K562 (cell line): ENCODE results near the gene SLC37A4.

Experiments used
- ATF3 ChIP-seq, 2 experiments: fragments of 450-650 bp in 1 of 2; sonication (generic) in 1 of 2; formaldehyde crosslinking in 1 of 2; IDR thresholded peaks in 1 of 2; conservative IDR thresholded peaks in 1 of 2; 2 replicates each; pipeline versions ENCODE4 v1.6.1 to v1.8.1; 2016 to 2023; ENCODE audit warnings: mild to moderate bottlenecking in 2 of 2, moderate library complexity in 2 of 2, inconsistent platforms in 1 of 2, missing genetic modification reagents in 1 of 2
- ATF6 ChIP-seq: sonication (generic); formaldehyde crosslinking; IDR thresholded peaks from 2 replicates; pipeline ENCODE4 v1.4.0; 2020; ENCODE audit warnings: mild to moderate bottlenecking, missing genetic modification reagents
- CHD2 ChIP-seq: IDR thresholded peaks from 2 replicates; pipeline ENCODE4 v1.6.1; 2011; ENCODE audit warnings: low read depth, low read length
- CTCF ChIP-seq, 3 experiments: IDR thresholded peaks in 2 of 3; conservative IDR thresholded peaks in 1 of 3; 2 replicates each; pipeline ENCODE4 v1.5.1; 2011 to 2012; ENCODE audit warnings: low read length in 3 of 3, mild to moderate bottlenecking in 3 of 3, control low read depth in 2 of 3, improper control_type of control experiment in 1 of 3, inconsistent platforms in 1 of 3, low read depth in 1 of 3, mixed read lengths in 1 of 3, moderate library complexity in 1 of 3; ENCODE audit not compliant: insufficient read depth in 2 of 3
- E2F8 ChIP-seq: fragments of 450-650 bp; IDR thresholded peaks from 2 replicates; pipeline ENCODE4 v1.7.1; 2018; ENCODE audit warnings: mild to moderate bottlenecking, low read depth; ENCODE audit not compliant: partially characterized antibody
- GTF3C2 ChIP-seq: IDR thresholded peaks from 3 replicates; pipeline ENCODE4 v1.6.1; 2011; ENCODE audit warnings: borderline replicate concordance, mild to moderate bottlenecking, moderate library complexity; ENCODE audit not compliant: insufficient read length; ENCODE audit errors: extremely low read depth
- ILF3 ChIP-seq: fragments of 450-650 bp; IDR thresholded peaks from 2 replicates; pipeline ENCODE4 v1.6.1; 2018; ENCODE audit warnings: antibody characterized with exemption, mild to moderate bottlenecking, moderate library complexity, borderline replicate concordance
- MAX ChIP-seq: sonication (generic); formaldehyde crosslinking; IDR thresholded peaks from 2 replicates; pipeline ENCODE4 v1.9.0; 2022; ENCODE audit warnings: mild to moderate bottlenecking, missing genetic modification reagents
- MEF2A ChIP-seq: IDR thresholded peaks from 2 replicates; pipeline ENCODE4 v1.6.1; 2011; ENCODE audit warnings: low read depth, mild to moderate bottlenecking, low read length, moderate library complexity; ENCODE audit not compliant: control insufficient read depth
- POU5F1 ChIP-seq: fragments of 150-350 bp; IDR thresholded peaks from 2 replicates; pipeline ENCODE4 v1.6.1; 2014; ENCODE audit warnings: borderline replicate concordance, low read length, low read depth, mild to moderate bottlenecking; ENCODE audit not compliant: partially characterized antibody
- RFX5 ChIP-seq: IDR thresholded peaks from 2 replicates; pipeline ENCODE4 v1.6.1; 2011; ENCODE audit warnings: low read depth, mild to moderate bottlenecking, improper control_type of control experiment, low read length
- SETDB1 ChIP-seq: IDR thresholded peaks from one replicate; pipeline ENCODE4 v1.6.1; 2012; ENCODE audit warnings: low read length, control low read depth, inconsistent platforms
- ZFP1 ChIP-seq: fragments of 450-650 bp; formaldehyde crosslinking; IDR thresholded peaks from 2 replicates; pipeline ENCODE4 v1.4.0; 2020; ENCODE audit warnings: mild to moderate bottlenecking, mixed read lengths

- TF ChIP-seq ATF3 (IDR thresholded peaks at IDR 0.05) (no peak), ATF3 (CRISPR knock-in tag; conservative IDR thresholded peaks at IDR 0.05) (no peak), MEF2A (no peak), MAX (CRISPR knock-in tag) (no peak), RFX5 (no peak), POU5F1 (no peak), CTCF (IDR thresholded peaks at IDR 0.05 in 2 of 3, conservative IDR thresholded peaks at IDR 0.05 in 1 of 3; ENCODE audit: insufficient read depth in 2 of 3, low read depth in 1 of 3, low read length in 3 of 3) (peak; percentile 7 to 49 (median 47); a peak in 5 of 6 replicates), CHD2 (no peak), ILF3 (no peak), GTF3C2 (no peak), ZFP1 (CRISPR knock-in tag) (no peak), ATF6 (CRISPR knock-in tag) (no peak), E2F8 (no peak), SETDB1 (no peak)
These were observed 15.5 kb downstream of the SLC37A4 start for GRCh38 chr11:119015054-119015611.
